ENCODE data around the gene ORC2. TPM values are rescaled to one million over a fixed set of nuclear protein-coding genes. Genes with fewer than 3 reads are reported as not detected.
"Not testable (repeated sequence)": the region's sequence is repeated elsewhere in the genome, so short reads cannot be mapped to it uniquely, and the experiment has no call there.

The ORC2 gene
- total RNA-seq, 2 donors from 2014 or later, result 16.4 to 20.0 TPM

GRCh38 chr2:200993097-200993496 lies 29.6 kb upstream of the ORC2 start:
- DNase-seq (ENCODE audit: low spot score), result no peak
- TF ChIP-seq CTCF (IDR thresholded peaks at IDR 0.05), result no peak
- peaks cover 30% of the 10 kb centered on the region for H3K36me3 ChIP-seq
- H3K4me1 ChIP-seq (ENCODE audit: control insufficient read depth in 1 of 2, low read depth in 2 of 2), result no peaks in the 10 kb centered on the region
- H3K9me3 ChIP-seq, result no peaks in the 10 kb centered on the region
- no peak for ATAC-seq (ENCODE audit: insufficient number of reproducible peaks, low FRiP score, low read depth)
- no peak overlapping the region for H3K4me3 ChIP-seq
- H3K27me3 ChIP-seq (replicated peaks; ENCODE audit: insufficient read depth), result no peaks in the 10 kb centered on the region
- no peak overlapping the region for H3K27ac ChIP-seq

GRCh38 chr2:200987137-200987536 lies 23.7 kb upstream of the ORC2 start:
- ATAC-seq (ENCODE audit: insufficient number of reproducible peaks, low FRiP score, low read depth) (no peak), DNase-seq (ENCODE audit: low spot score) (no peak)
- no peak for TF ChIP-seq CTCF (IDR thresholded peaks at IDR 0.05)
- H3K27ac ChIP-seq, result no peak overlapping the region
- no peaks in the 10 kb centered on the region for H3K27me3 ChIP-seq (replicated peaks; ENCODE audit: insufficient read depth)
- H3K36me3 ChIP-seq, result peaks cover 29% of the 10 kb centered on the region
- no peaks in the 10 kb centered on the region for H3K9me3 ChIP-seq
- H3K4me3 ChIP-seq, result no peak overlapping the region
- peaks cover 0 to 6% of the 10 kb centered on the region in 2 donors for H3K4me1 ChIP-seq (ENCODE audit: control insufficient read depth in 1 of 2, low read depth in 2 of 2)

- DNase-seq (ENCODE audit: low spot score) (no peak), ATAC-seq (ENCODE audit: insufficient number of reproducible peaks, low FRiP score, low read depth) (no peak)
- TF ChIP-seq CTCF (IDR thresholded peaks at IDR 0.05), result no peak
- Histone ChIP-seq H3K4me1 (ENCODE audit: control insufficient read depth in 1 of 2, low read depth in 2 of 2) (peaks cover 0 to 6% of the 10 kb centered on the region in 2 donors), H3K4me3 (no peak overlapping the region), H3K27ac (no peak overlapping the region), H3K36me3 (peaks cover 31% of the 10 kb centered on the region), H3K9me3 (no peaks in the 10 kb centered on the region), H3K27me3 (replicated peaks; ENCODE audit: insufficient read depth) (no peaks in the 10 kb centered on the region)
Measured at GRCh38 chr2:200985799-200986198, 22.3 kb upstream of the ORC2 start.

GRCh38 chr2:200976710-200977109 lies 13.2 kb upstream of the ORC2 start:
- peaks cover 13% of the 10 kb centered on the region for H3K36me3 ChIP-seq
- ATAC-seq (ENCODE audit: insufficient number of reproducible peaks, low FRiP score, low read depth), result no peak
- no peak overlapping the region for H3K27ac ChIP-seq
- H3K27me3 ChIP-seq (replicated peaks; ENCODE audit: insufficient read depth), result no peaks in the 10 kb centered on the region
- no peak for DNase-seq (ENCODE audit: low spot score)
- H3K4me1 ChIP-seq (ENCODE audit: control insufficient read depth in 1 of 2, low read depth in 2 of 2), result no peaks in the 10 kb centered on the region
- no peak for TF ChIP-seq CTCF (IDR thresholded peaks at IDR 0.05)
- H3K4me3 ChIP-seq, result no peak overlapping the region
- no peaks in the 10 kb centered on the region for H3K9me3 ChIP-seq

GRCh38 chr2:200975672-200976071 lies 12.2 kb upstream of the ORC2 start:
- Histone ChIP-seq H3K27ac (no peak overlapping the region), H3K4me3 (no peak overlapping the region), H3K9me3 (no peaks in the 10 kb centered on the region), H3K4me1 (ENCODE audit: control insufficient read depth in 1 of 2, low read depth in 2 of 2) (no peaks in the 10 kb centered on the region), H3K36me3 (peaks cover 5% of the 10 kb centered on the region), H3K27me3 (replicated peaks; ENCODE audit: insufficient read depth) (no peaks in the 10 kb centered on the region)
- ATAC-seq (ENCODE audit: insufficient number of reproducible peaks, low FRiP score, low read depth) (no peak), DNase-seq (ENCODE audit: low spot score) (no peak)
- TF ChIP-seq CTCF (IDR thresholded peaks at IDR 0.05), result no peak

- H3K9me3 ChIP-seq; ATAC-seq (ENCODE audit: insufficient number of reproducible peaks, low FRiP score, low read depth); H3K27me3 ChIP-seq (replicated peaks; ENCODE audit: insufficient read depth); H3K27ac ChIP-seq; H3K4me1 ChIP-seq (ENCODE audit: control insufficient read depth in 1 of 2, low read depth in 2 of 2); H3K36me3 ChIP-seq; DNase-seq (ENCODE audit: low spot score); H3K4me3 ChIP-seq: not testable (repeated sequence)
Measured at GRCh38 chr2:200970057-200970456, 6.6 kb upstream of the ORC2 start.

Measured in thoracic aorta (tissue), 2 donors.